Measurements from ENCODE around the gene SNX30.

Gene SNX30

GRCh38 chr9:112783551-112783954, 33.0 kb downstream of the SNX30 start:
- DNase-seq (ENCODE audit: low read depth, low spot score), result no peak

GRCh38 chr9:112784020-112784785, 33.6 kb downstream of the SNX30 start:
- peak; percentile 58 for DNase-seq (ENCODE audit: low read depth, low spot score)

- DNase-seq (ENCODE audit: low read depth, low spot score), result no peak
These were observed 35.4 kb downstream of the SNX30 start for GRCh38 chr9:112785986-112786385.

GRCh38 chr9:112786829-112787520, 36.4 kb downstream of the SNX30 start:
- DNase-seq (ENCODE audit: low read depth, low spot score), result no peak

GRCh38 chr9:112787978-112788377, 37.4 kb downstream of the SNX30 start:
- no peak for DNase-seq (ENCODE audit: low read depth, low spot score)

GRCh38 chr9:112789473-112789872, 38.9 kb downstream of the SNX30 start:
- DNase-seq (ENCODE audit: low read depth, low spot score), result peak; percentile 67

GRCh38 chr9:112789891-112790774, 39.6 kb downstream of the SNX30 start:
- DNase-seq (ENCODE audit: low read depth, low spot score), result no peak

GRCh38 chr9:112792670-112793069, 42.1 kb downstream of the SNX30 start:
- DNase-seq (ENCODE audit: low read depth, low spot score), result no peak

- peak; percentile 59 for DNase-seq (ENCODE audit: low read depth, low spot score)
These were observed 42.8 kb downstream of the SNX30 start for GRCh38 chr9:112793213-112793810.

GRCh38 chr9:112794731-112795130, 44.2 kb downstream of the SNX30 start:
- DNase-seq (ENCODE audit: low read depth, low spot score), result no peak

- DNase-seq (ENCODE audit: low read depth, low spot score), result peak; percentile 51
These were observed 45.4 kb downstream of the SNX30 start for GRCh38 chr9:112795921-112796320.

GRCh38 chr9:112796485-112796884, 45.9 kb downstream of the SNX30 start:
- DNase-seq (ENCODE audit: low read depth, low spot score), result no peak

- no peak for DNase-seq (ENCODE audit: low read depth, low spot score)
These were observed 58.8 kb downstream of the SNX30 start for GRCh38 chr9:112809351-112809848.

GRCh38 chr9:112809906-112810305, 59.3 kb downstream of the SNX30 start:
- DNase-seq (ENCODE audit: low read depth, low spot score), result no peak

GRCh38 chr9:112810696-112811490, 60.3 kb downstream of the SNX30 start:
- no peak for DNase-seq (ENCODE audit: low read depth, low spot score)

- no peak for DNase-seq (ENCODE audit: low read depth, low spot score)
These were observed 61.0 kb downstream of the SNX30 start for GRCh38 chr9:112811518-112811917.

GRCh38 chr9:112815868-112816267, 65.3 kb downstream of the SNX30 start:
- no peak for DNase-seq (ENCODE audit: low read depth, low spot score)

- DNase-seq (ENCODE audit: low read depth, low spot score), result no peak
These were observed 67.3 kb downstream of the SNX30 start for GRCh38 chr9:112817860-112818203.

- peak; percentile 88 for DNase-seq (ENCODE audit: low read depth, low spot score)
These were observed 69.3 kb downstream of the SNX30 start for GRCh38 chr9:112819635-112820496.

- DNase-seq (ENCODE audit: low read depth, low spot score), result peak; percentile 17
These were observed 70.3 kb downstream of the SNX30 start for GRCh38 chr9:112820881-112821280.

Data from astrocyte of the hippocampus (primary cell).